ENCODE results near the gene CCDC3. TPM values are rescaled to one million over a fixed set of nuclear protein-coding genes. Genes with fewer than 3 reads are reported as not detected.

The CCDC3 gene
- total RNA-seq, 4 donors from 2014 or later = 5.6 to 34.3 (median 13.4) TPM

GRCh38 chr10:12902135-12902572, 99.4 kb downstream of the CCDC3 start:
- intact Hi-C loops (cut with DNase I) = loop anchor here (10.0 kb wide), 1 partner anchor 187 kb away; no protein-coding TSS in a partner anchor
- no peak overlapping the region for H3K4me3 ChIP-seq
- TF ChIP-seq POLR2A (IDR thresholded peaks at IDR 0.05) = no peak
- TF ChIP-seq CTCF (IDR thresholded peaks at IDR 0.05) = peak; percentile 44 to 77 (median 66)
- peaks cover 0 to 13% (median 0%) of the 10 kb centered on the region in 3 donors for H3K36me3 ChIP-seq
- H3K4me1 ChIP-seq = peaks cover 0 to 24% (median 7%) of the 10 kb centered on the region in 3 donors
- DNase-seq = no peak
- no peaks in the 10 kb centered on the region for H3K9me3 ChIP-seq
- WGBS, 2 donors = 5 to 6% methylated on average over 2 of the region's 2 CpGs
- H3K27me3 ChIP-seq = peaks cover 0 to 5% (median 0%) of the 10 kb centered on the region in 4 donors
- no peak overlapping the region for H3K27ac ChIP-seq

- Histone ChIP-seq H3K27me3 (no peaks in the 10 kb centered on the region), H3K36me3 (peaks cover 0 to 13% (median 0%) of the 10 kb centered on the region in 3 donors), H3K27ac (no peak overlapping the region), H3K9me3 (no peaks in the 10 kb centered on the region), H3K4me3 (no peak overlapping the region), H3K4me1 (peaks cover 0 to 7% (median 0%) of the 10 kb centered on the region in 3 donors)
- intact Hi-C loops (cut with DNase I) = no loop called here
- TF ChIP-seq POLR2A (IDR thresholded peaks at IDR 0.05) (no peak), CTCF (IDR thresholded peaks at IDR 0.05) (no peak)
- 90% methylated on average over 7 of the region's 7 CpGs for WGBS, 2 donors
- DNase-seq = no peak
These were observed 102.0 kb downstream of the CCDC3 start for GRCh38 chr10:12899546-12899945.

GRCh38 chr10:12898271-12898670, 103.2 kb downstream of the CCDC3 start:
- H3K27me3 ChIP-seq = peaks cover 0 to 2% (median 0%) of the 10 kb centered on the region in 4 donors
- DNase-seq = no peak
- TF ChIP-seq CTCF (IDR thresholded peaks at IDR 0.05) (no peak), POLR2A (IDR thresholded peaks at IDR 0.05) (no peak)
- H3K36me3 ChIP-seq = peaks cover 0 to 13% (median 0%) of the 10 kb centered on the region in 3 donors
- H3K27ac ChIP-seq = no peak overlapping the region
- 84 to 92% methylated on average over 10 to 13 of the region's 24 CpGs for WGBS, 2 donors
- H3K4me1 ChIP-seq = peaks cover 0 to 7% (median 0%) of the 10 kb centered on the region in 3 donors
- intact Hi-C loops (cut with DNase I) = no loop called here
- H3K4me3 ChIP-seq = no peak overlapping the region
- peaks cover 0 to 7% (median 3%) of the 10 kb centered on the region in 3 donors for H3K9me3 ChIP-seq

GRCh38 chr10:12897278-12897677, 104.2 kb downstream of the CCDC3 start:
- peaks cover 0 to 7% (median 0%) of the 10 kb centered on the region in 3 donors for H3K4me1 ChIP-seq
- TF ChIP-seq CTCF (IDR thresholded peaks at IDR 0.05) = no peak
- no peak for TF ChIP-seq POLR2A (IDR thresholded peaks at IDR 0.05)
- no peak overlapping the region for H3K27ac ChIP-seq
- H3K9me3 ChIP-seq = peaks cover 0 to 17% (median 4%) of the 10 kb centered on the region in 3 donors
- 90 to 91% methylated on average over 6 of the region's 6 CpGs for WGBS, 2 donors
- intact Hi-C loops (cut with DNase I) = no loop called here
- H3K36me3 ChIP-seq = peaks cover 0 to 13% (median 0%) of the 10 kb centered on the region in 3 donors
- H3K27me3 ChIP-seq = peaks cover 0 to 7% (median 0%) of the 10 kb centered on the region in 4 donors
- H3K4me3 ChIP-seq = no peak overlapping the region
- no peak for DNase-seq

GRCh38 chr10:12896251-12896650, 105.3 kb downstream of the CCDC3 start:
- Histone ChIP-seq H3K4me1 (no peaks in the 10 kb centered on the region), H3K4me3 (no peak overlapping the region), H3K27ac (no peak overlapping the region), H3K36me3 (peaks cover 0 to 13% (median 0%) of the 10 kb centered on the region in 3 donors), H3K27me3 (peaks cover 0 to 17% (median 0%) of the 10 kb centered on the region in 4 donors), H3K9me3 (peaks cover 0 to 19% (median 4%) of the 10 kb centered on the region in 3 donors)
- TF ChIP-seq POLR2A (IDR thresholded peaks at IDR 0.05) = no peak
- TF ChIP-seq CTCF (IDR thresholded peaks at IDR 0.05) = no peak
- intact Hi-C loops (cut with DNase I) = no loop called here
- no peak for DNase-seq
- WGBS, 2 donors = 92 to 97% methylated on average over 4 to 5 of the region's 5 CpGs
